Epidermal melanocyte (primary cell): ENCODE data around the gene STRBP.
"Not testable (repeated sequence)": the region's sequence is repeated elsewhere in the genome, so short reads cannot be mapped to it uniquely, and the experiment has no call there.

Experiments
- DNase-seq: peaks from one replicate; pipeline ENCODE4 v3.0.0; 2011; ENCODE audit warnings: low spot score; ENCODE audit not compliant: insufficient read length

The STRBP gene

DNA sequence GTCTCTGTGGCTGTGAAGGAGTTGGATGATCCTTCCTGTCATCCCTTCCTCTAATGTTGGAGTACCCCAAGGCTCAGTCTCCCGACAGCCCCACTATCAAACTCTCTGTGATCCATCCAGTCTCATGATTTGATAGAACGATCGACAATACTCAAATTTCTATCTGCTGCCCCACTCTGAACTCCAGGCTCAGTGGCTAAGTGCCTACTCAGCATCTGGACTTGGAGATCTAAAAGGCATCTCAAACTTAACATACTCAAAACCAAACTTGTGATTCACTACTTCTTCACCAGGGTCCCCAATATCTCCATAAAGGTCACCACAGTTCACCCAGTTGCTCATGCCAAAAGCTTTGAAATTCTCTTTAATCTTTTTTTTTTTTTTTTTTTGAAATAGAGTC, 15.1 kb upstream of the STRBP start:
- DNase-seq: no peak

DNA sequence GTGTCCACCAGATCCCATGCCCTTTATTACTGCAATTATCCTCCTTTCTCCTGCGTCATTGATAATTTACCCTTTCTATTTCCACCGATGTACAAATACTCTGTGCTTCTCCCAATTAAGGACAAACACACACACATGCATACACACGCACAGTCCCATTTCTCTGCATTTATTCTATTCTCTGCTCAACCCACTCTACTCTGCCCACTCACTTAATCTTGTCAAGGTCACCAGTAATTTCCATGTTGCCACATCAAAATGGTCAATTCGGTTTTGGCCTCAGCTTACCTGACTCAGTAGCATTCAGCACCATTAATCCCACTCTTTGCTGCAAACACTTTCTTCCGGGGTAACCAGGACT, 14.6 kb upstream of the STRBP start:
- no peak for DNase-seq

DNA sequence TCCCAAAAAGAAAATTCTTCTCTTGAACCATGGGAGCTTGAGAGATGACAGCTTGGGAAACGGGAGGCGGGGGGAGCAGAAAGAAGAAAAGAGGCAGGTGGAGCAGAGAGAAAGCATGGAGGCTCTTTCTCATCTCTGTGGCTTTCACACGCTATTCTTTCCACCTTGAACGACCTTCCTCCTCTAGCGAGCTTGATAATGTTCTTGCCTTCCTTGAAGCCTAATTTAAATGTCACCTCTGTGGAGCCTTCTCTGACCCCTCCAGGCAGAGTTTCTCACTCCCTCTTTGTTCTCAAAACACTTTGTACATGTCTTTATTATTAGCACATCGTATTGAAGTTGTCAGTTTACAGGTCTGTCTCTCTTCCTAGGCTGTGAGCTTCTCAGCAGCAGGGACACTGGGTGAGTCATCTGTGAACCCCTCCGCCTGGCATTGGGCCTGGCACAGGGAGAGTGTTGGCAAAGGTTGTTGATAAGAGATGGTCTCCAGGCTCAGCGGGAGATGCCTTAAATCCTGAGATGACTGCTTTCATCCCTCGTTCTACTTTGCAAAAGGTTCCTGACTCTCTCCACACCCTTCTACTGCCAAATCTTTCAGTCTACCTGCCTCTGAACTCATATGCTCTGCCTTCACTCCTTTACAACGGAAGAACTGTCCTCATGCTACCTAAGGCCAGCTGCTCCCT, 14.1 kb upstream of the STRBP start:
- DNase-seq: no peak

DNA sequence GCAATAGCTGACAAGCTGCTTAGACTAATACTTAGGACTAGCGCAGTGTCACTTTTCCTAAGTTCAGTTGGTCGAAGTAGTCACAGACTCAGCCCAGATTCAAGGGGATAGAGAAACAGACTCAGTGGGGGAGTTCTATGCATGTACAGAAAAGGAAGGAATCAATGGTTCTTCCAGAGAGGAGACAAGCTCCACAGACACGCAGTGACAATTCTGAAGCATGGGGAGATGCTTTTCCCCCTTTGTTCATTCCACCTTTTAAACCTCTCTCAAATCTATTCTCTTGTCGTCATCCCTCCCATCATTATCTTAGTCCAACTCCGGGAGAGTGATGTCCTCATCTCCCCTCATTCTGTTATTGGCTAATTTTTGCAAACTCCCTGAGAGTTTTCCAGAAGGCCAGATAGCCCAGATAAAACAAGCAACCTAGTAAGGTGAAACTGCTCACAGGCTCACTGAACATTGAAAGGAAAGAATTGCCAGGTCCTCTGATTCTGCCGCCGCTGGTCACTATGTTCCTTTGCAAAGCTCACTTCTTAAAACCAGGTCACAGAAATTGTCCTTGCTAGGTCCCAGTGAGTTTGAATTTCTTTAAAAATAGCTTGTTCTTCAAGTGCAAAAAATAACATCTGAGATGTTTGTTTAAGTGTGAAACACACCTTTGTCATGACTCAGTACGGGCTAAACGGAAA, 13.4 kb upstream of the STRBP start:
- DNase-seq: no peak

DNA sequence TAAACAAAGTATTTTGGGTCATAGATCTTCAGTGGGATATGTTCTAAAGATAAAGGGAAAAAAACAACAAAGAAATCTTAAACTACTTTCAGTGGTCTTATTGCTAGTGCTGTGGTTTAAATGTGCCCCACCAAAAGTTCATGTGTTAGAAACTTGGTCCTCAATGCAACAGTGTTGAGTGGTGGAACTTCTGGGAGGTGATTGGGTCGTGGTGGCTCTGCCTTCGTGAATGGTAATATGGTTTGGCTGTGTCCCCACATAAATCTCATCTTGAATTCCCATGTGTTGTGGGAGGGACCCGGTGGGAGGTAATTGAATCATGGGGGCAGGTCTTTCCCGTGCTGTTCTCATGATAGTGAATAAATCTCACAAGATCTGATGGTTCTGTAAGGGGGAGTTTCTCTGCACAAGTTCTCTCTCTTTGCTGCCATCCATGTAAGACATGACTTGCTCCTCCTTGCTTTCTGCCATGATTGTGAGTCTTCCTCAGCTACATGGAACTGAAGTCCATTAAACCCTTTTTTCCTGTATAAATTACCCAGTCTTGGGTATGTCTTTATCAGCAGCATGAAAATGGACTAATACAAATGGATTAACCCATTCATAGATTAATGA, 10.6 kb upstream of the STRBP start:
- not testable (repeated sequence) for DNase-seq

DNA sequence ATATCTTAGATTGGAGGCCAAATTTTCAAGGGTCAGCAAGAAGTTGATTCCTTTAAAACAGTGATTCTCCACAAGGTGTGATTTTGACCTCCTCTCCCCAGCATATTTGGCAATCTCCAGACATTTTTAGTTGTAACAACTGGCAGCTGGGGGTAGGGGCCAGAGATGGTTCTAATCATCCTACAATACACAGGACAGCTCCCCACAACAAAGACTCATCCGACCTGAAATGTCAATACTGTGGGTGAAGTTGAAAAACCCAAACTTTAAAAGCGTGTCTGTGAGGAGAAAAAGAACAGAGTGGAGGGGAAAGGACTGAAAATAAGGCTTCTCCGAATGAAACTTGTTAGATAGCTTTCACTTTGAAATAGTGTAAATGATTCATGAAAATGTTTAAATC, 10.0 kb upstream of the STRBP start:
- no peak for DNase-seq

DNA sequence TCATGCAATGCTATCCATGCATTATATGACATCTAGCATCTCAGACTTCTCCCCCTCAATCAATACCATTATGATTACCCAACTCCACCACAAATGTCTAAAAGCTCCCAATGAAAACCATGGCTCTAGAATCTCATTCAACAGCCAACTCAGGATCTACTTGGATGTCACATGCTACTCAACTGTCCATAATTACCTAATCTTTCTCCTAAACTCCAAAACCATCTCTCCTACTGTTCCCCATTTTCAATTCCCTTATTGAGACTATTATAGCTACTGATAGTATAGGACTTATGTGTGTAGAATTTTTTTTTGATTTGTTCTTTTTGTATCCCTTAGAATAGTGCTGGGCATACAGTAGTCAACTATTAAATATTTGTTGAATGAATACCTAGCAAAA, 8.2 kb upstream of the STRBP start:
- DNase-seq: no peak

DNA sequence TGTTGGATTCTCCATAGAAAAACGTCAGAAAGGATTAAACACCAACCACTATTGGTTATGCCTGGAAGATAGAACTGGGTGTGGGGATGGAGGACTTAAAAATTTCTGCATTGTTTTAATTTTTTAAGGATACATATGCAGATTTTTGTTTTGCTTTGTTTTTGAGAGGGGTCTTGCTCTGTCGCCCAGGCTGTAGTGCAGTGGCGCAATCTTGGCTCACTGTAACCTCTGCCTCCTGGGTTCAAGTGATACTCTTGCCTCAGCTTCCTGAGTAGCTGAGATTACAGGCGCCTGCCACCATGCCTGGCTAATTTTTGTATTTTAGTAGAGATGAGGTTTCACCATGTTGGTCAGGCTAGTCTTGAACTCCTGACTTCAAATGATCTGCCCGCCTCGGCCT, 2.7 kb upstream of the STRBP start:
- not testable (repeated sequence) for DNase-seq

DNA sequence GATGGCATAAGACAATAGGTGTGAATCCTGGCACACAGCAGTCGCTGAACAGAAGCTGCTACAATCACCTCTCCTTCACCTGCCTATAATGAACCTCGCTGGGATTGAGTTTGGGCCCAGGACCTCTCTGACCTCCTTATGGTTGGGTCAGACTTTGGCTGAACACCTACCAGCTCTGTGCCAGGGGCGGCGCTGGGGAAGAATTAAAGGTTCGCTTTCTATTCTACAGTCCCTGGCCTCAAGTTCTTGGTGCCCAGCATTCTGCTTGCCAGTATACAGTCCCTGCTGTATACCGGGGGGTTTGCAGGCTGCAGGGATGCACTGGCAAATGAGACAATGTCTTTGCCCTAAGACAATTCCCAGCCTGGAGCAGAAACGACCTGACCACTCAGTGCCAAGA, 895 bp upstream of the STRBP start:
- no peak for DNase-seq

DNA sequence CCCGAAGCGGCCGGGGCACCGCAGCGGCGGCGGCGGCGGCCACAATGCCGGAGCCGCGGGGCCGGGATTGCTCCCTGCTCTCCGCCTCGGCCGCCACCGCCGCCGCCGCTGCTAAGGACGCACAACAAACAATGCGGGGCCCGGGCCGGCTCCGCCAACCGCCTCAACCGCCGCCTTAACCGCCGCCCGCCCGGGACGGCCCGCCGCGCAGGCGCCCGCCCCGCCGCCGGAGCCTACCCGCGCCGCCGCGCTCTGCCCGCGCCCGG, 254 bp downstream of the STRBP start:
- DNase-seq: peak; percentile 46

DNA sequence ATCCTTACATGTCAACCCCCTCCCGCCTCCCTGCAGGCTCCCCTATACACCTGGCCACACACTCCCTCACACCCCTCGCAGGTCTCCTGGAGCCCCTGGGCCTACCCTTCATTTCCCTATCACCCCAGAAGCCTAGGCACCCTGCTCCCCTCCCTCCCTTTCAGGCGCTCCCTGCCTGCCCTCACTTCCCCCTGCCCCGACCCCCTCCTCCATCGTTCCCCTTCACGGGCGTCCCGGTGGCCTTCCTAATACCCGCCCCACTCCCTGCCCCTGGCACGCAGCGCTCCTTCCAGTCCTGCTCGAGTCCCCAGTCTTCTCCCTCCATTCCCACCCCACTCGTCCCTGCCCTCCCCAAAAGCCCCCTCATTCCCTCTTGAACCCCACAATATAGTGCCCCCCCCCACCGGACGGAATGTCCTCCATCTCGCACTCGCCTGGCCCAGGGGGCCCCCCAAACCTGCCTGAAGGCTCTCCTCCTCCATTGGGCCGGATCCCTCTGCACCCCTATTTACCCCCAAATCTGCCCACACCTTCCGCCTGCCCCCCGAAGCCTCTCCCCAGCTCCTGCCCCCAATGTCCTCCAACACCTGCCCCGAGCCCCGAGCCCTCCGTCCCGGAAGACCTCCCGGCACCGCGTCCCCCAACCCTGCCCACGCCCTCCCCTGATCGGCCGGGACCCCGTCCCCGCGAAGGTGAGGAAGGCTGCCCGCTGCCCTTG, 746 bp downstream of the STRBP start:
- DNase-seq: no peak

DNA sequence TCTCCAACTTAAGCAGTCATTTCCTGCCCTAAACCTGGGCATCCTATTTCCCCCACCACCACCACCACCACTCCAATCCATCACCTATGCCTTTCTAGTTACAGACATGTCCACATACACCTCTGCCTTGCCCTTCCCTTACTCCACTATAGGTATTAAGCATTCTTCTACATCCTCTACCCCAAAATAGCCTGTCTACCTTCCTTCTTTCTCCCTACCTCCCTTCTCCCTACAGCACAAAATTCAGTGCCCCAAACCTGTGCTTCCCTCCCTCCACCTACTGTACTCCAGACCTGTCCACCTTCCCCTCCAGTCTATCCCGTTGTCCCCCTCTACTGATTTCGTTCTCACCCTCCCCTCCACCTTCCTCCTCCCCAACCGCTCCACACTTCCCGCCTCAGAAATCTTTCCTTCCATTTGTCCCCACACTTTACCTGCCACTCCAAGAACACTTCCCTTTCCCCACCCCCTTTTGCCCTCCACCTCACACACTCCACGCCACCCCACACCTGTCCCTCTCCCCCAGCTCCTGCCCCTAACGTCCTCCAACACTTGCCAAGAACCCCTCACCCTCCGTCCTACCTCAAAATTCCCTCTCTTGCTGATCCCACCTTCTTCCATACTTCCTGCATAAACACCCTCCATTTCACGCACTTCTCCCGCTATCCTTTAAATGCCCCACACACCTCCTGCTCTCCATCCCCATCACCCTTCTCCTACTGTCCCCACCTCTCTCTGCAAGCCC, 1.6 kb downstream of the STRBP start:
- no peak for DNase-seq

DNA sequence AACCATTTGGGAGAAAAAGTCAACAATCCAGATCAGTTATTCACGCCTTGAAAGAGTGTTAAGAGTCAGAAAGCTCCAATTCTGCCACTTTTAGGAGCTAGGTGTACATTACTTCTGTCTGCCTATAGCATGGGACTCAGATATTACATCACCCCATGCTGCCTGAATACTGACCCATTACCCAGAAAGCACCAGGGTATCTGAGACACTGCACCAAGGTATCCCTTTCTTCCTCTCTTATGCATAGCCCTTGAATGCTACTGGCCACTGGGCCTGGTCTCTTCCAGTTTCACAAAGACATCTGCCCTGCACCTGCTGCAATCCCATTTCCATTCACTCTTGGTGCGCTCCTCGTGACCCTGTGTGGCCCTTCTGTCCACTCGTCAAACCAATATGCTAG, 2.6 kb downstream of the STRBP start:
- DNase-seq: no peak

DNA sequence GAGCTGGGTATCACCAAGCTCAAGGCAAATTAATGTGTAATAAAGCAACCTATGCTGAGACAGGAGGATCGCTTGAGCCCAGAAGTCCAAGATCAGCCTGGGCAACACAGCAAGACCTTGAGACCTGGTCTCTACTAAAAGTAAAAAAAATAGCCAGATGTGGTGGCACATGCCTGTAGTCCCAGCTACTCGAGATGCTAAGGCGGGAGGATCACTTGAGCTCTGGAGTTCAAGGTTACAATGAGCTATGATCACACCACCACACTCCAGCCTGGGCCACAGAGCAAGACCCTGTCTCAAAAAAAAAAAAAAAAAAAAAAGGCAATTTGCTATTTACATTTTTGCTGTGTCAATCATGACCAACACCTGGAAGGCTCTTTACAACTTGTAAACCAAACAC, 5.2 kb downstream of the STRBP start:
- DNase-seq: no peak

DNA sequence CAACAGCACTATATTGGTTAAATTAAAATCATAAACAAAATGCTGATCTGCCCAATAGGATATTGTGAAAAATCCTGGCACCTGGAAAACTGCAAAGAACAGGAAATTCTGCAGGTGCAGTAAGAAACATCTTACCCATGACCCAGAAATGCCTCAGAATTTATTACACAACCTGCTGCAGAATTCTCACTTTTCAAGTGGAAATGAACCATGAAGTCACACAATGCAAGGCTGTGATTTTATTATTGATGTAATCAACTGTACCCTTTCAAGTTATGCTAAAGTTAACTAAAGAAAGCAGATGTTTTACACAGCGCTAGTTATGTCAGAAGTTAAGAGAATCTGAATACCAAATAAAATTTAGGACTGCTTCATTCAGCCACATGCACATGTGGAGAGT, 6.0 kb downstream of the STRBP start:
- no peak for DNase-seq

DNA sequence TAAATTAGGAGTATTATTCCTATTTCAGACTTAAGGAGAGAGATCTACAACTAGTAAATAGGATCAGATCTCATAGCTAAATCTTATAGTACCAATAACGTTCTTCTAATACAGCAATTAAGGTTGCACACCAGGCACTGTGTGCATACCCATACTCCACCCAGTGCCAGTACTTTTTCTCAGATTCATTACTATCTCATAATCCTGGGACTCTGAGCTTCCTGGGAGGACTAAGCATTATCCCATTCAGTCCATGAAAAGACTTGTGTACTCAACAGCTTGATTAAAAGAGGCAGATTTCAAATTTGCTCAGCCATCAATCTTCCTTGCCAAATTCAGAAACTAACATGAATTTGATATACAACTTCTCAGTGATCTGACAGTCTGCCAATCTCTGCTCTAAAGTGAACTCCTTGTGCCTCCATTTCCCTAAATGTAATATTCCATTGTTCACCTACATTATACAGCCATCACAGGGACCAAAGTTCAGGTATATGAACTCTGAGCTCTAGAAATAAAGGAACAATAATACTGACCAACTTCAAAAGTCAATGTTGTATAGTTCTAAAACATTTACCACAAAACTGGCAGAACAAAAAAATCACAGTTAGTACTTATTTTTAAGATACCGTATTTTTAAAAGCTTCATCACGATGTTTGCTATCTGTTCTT, 7.2 kb downstream of the STRBP start:
- DNase-seq: no peak

DNA sequence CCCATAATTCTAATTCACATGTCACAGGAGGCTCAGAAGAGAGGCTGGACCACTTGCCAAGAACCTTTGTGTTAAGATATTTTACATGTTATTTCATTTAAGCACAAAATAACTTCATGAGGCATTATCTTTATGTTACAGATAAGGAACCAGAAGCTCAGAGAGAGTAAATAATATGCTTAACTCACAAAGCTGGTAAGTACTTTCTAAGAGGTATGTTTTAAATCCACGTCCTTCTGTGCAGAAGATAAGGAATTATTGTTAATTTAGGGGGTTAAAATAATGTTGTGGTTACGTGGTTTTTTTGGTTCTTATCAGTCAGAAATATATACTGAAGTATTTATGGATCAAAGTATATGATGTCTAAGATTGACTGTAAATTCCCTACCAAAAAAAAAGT, 8.0 kb downstream of the STRBP start:
- no peak for DNase-seq

DNA sequence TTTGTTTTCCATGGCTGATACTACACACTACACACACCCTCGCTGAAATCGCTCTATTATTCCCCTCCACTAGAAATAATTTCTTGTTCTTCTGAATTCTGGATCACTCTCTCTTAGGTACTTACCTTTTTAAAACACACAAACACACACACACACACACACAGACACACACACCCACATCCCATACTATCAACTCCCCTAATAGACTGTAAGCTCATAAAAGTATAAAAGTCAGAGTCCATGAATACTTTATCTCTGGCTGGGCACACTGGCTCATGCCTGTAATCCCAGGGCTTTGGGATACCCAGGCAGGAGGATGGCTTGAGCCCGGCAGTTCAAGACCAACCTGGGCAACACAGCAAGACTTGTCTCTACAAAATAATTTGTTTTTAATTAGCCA, 11.1 kb downstream of the STRBP start:
- no peak for DNase-seq

DNA sequence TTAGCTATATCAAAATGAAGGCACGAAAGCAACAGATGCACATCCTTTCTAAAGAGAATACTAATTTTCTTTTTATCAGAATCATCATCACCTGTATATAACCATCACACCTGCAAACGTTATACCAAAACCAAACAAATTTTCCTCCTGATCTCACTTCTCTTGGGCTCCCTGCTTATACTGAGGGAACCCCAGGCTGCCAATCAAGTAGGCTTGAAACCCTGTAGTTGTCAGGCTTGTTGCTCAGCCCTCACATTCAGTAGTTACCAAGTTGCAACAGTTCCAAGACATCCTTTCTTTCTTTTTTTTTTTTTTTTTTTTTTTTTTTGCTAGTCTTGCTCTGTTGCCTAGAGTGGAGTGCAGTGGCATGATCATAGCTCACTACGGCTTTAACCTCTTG, 12.7 kb downstream of the STRBP start:
- DNase-seq: no peak

DNA sequence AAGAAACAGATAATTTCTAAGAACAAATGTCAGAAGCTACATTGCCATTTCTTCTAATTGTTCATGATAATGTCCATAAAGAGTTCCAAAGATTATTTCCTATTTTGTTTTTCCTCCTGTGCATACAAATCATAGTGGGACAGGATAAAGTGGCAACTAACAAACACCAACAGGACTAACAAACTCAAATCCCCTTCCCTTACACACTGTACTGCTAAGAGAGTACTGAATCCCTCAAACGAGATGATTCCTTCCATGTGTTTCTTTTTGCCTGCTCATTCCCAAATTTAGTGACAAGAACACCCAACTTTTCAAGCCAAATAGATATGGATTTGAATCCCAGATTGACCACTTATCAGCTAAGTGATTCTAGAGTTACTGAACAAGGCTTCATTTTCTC, 15.2 kb downstream of the STRBP start:
- no peak for DNase-seq

DNA sequence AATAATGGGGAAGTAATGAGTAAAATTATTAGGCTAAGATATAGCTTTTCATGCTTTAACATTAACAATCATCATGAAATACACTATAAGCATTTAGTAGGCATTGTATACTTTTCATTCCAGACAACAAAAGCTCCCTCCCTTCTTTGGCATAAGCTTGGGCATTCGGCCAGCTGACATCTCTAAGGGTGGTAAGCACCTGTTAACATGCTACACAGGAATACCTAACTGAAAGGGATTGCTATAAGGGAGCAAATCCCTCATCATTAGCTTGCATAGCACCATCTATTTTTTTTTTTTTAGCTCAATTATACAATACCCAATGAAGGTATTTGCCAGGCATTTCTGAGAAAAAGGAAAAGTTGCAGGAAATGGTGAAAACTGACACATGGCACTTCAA, 16.6 kb downstream of the STRBP start:
- no peak for DNase-seq
